PC-3 (cell line): Measurements from ENCODE around the gene PPP2R3B. TPM values are rescaled to one million over a fixed set of nuclear protein-coding genes. Genes with fewer than 3 reads are reported as not detected.

Experiments used
- ATAC-seq: fragments of 200-7000 bp; cut with Tn5 transposase; 2 replicates; pipeline ENCODE4 v1.9.1; 2020; ENCODE audit warnings: mild to moderate bottlenecking, moderate library complexity
- BruUV-seq: library from RNA; stranded (reverse); fragments of 400-500 nt; replicated peaks from 2 replicates; lab custom pipeline; 2021; lab: Mats Ljungman, UMichigan
- CTCF ChIA-PET: fragments of 300-600 bp; sonication (Branson Sonifier 250); formaldehyde crosslinking; loops from one replicate; lab custom pipeline; 2022; ENCODE audit warnings: antibody characterized with exemption; lab: Charles Lee
- POLR2A ChIA-PET: fragments of 300-600 bp; sonication (Branson Sonifier 250); formaldehyde crosslinking; loops from one replicate; lab custom pipeline; 2022; ENCODE audit warnings: antibody characterized with exemption; ENCODE audit not compliant: unreplicated experiment; lab: Charles Lee
- DNase-seq: peaks from one replicate; pipeline ENCODE4 v3.0.0-alpha.2; 2015
- H2AFZ ChIP-seq: fragments of 300-600 bp; sonication (generic); 2 replicates; pipeline ENCODE4 v1.6.0; 2016; ENCODE audit warnings: antibody characterized with exemption, low read length
- H3F3A ChIP-seq: fragments of 300-600 bp; sonication (generic); one replicate; pipeline ENCODE4 v1.6.0; 2017; ENCODE audit warnings: antibody characterized with exemption, low read length, control low read depth, mild to moderate bottlenecking; ENCODE audit not compliant: unreplicated experiment
- H3K27ac ChIP-seq: fragments of 300-600 bp; sonication (generic); 2 replicates; pipeline ENCODE4 v1.5.1; 2016; ENCODE audit warnings: mild to moderate bottlenecking, low read length
- H3K27me3 ChIP-seq: fragments of 300-600 bp; sonication (generic); 2 replicates; pipeline ENCODE4 v1.6.1; 2016; ENCODE audit warnings: low read length, mixed read lengths
- H3K36me3 ChIP-seq: fragments of 300-600 bp; sonication (generic); 2 replicates; pipeline ENCODE4 v1.6.1; 2016; ENCODE audit warnings: low read depth, mixed run types, low read length, mixed read lengths
- H3K4me1 ChIP-seq: fragments of 300-600 bp; sonication (generic); 2 replicates; pipeline ENCODE4 v1.5.1; 2016; ENCODE audit warnings: low read length; ENCODE audit not compliant: insufficient read depth
- H3K4me2 ChIP-seq: fragments of 300-600 bp; sonication (generic); 2 replicates; pipeline ENCODE4 v1.6.0; 2016; ENCODE audit warnings: low read length
- H3K4me3 ChIP-seq: fragments of 300-600 bp; sonication (generic); 2 replicates; pipeline ENCODE4 v1.5.1; 2016; ENCODE audit warnings: mild to moderate bottlenecking, low read length, mixed read lengths
- H3K79me2 ChIP-seq: fragments of 300-600 bp; sonication (generic); 2 replicates; pipeline ENCODE4 v1.6.1; 2017; ENCODE audit warnings: low read length, mixed read lengths
- H3K9ac ChIP-seq: fragments of 300-600 bp; sonication (generic); 2 replicates; pipeline ENCODE4 v1.6.0; 2016; ENCODE audit warnings: mild to moderate bottlenecking, low read length
- H3K9me2 ChIP-seq: fragments of 300-600 bp; sonication (generic); replicated peaks from 2 replicates; pipeline ENCODE4 v1.6.1; 2016; ENCODE audit warnings: mixed run types, low read length, mixed read lengths
- H3K9me3 ChIP-seq: fragments of 300-600 bp; sonication (generic); 2 replicates; pipeline ENCODE4 v1.6.1; 2016; ENCODE audit warnings: low read length, mixed read lengths
- H4K20me1 ChIP-seq: fragments of 300-600 bp; sonication (generic); 2 replicates; pipeline ENCODE4 v1.6.1; 2016; ENCODE audit warnings: low read length, mixed read lengths
- CTCF ChIP-seq: fragments of 300-600 bp; sonication (generic); conservative IDR thresholded peaks from 2 replicates; pipeline ENCODE4 v1.5.1; 2017; ENCODE audit warnings: antibody characterized with exemption, low read depth, mild to moderate bottlenecking, low read length
- EZH2 ChIP-seq: fragments of 300-600 bp; sonication (generic); IDR thresholded peaks from one replicate; pipeline ENCODE4 v1.6.1; 2017; ENCODE audit warnings: antibody characterized with exemption, mild to moderate bottlenecking, low read length; ENCODE audit not compliant: unreplicated experiment
- EZH2phosphoT487 ChIP-seq: fragments of 300-600 bp; sonication (generic); IDR thresholded peaks from 2 replicates; pipeline ENCODE4 v1.6.1; 2018; ENCODE audit warnings: mild to moderate bottlenecking, antibody characterized with exemption, low read length, borderline replicate concordance
- intact Hi-C: fragments of 100-400 bp; cut with micrococcal nuclease; formaldehyde crosslinking; loops from 2 replicates; pipeline ENCODE4 v1.9.0; 2023
- total RNA-seq: library from RNA; depleted of rRNA; stranded (reverse); fragments of >200 nt; gene quantifications from 2 replicates; pipeline ENCODE4 v1.2.3, GENCODE V29; 2014

Gene PPP2R3B
- total RNA-seq, 1 experiment from 2014 or later: 35.4 TPM

- Histone ChIP-seq H3K9me2 (no peaks in the 10 kb centered on the region), H3K9ac (no peak overlapping the region), H3K4me1 (no peaks in the 10 kb centered on the region), H2AFZ (no peak overlapping the region), H3K4me3 (no peak overlapping the region), H4K20me1 (no peaks in the 10 kb centered on the region), H3K27ac (no peak overlapping the region), H3K4me2 (no peak overlapping the region), H3F3A (no peaks in the 10 kb centered on the region), H3K27me3 (no peaks in the 10 kb centered on the region), H3K36me3 (peaks cover 12% of the 10 kb centered on the region), H3K9me3 (no peaks in the 10 kb centered on the region), H3K79me2 (no peaks in the 10 kb centered on the region)
- no peak for DNase-seq
- intact Hi-C loops: no loop called here
- POLR2A ChIA-PET: no interaction called here
- ATAC-seq: no peak
- no peak for TF ChIP-seq EZH2phosphoT487
- CTCF ChIA-PET: no interaction called here
- no TSS peak for BruUV-seq
Observed at GRCh38 chrX:295136-295535, 91.6 kb downstream of the PPP2R3B start.

GRCh38 chrX:292900-293897 lies 93.5 kb downstream of the PPP2R3B start:
- no peaks in the 10 kb centered on the region for H3F3A ChIP-seq
- no peaks in the 10 kb centered on the region for H3K79me2 ChIP-seq
- no peak overlapping the region for H3K27ac ChIP-seq
- no peaks in the 10 kb centered on the region for H4K20me1 ChIP-seq
- ATAC-seq (no peak), DNase-seq (no peak)
- BruUV-seq: no TSS peak
- peaks cover 12% of the 10 kb centered on the region for H3K36me3 ChIP-seq
- intact Hi-C loops: no loop called here
- H3K4me2 ChIP-seq: no peak overlapping the region
- H3K4me1 ChIP-seq: no peaks in the 10 kb centered on the region
- H2AFZ ChIP-seq: no peak overlapping the region
- H3K9me3 ChIP-seq: no peaks in the 10 kb centered on the region
- H3K9ac ChIP-seq: no peak overlapping the region
- H3K9me2 ChIP-seq: no peaks in the 10 kb centered on the region
- no peaks in the 10 kb centered on the region for H3K27me3 ChIP-seq
- POLR2A ChIA-PET: no interaction called here
- CTCF ChIA-PET: no interaction called here
- TF ChIP-seq CTCF (no peak), EZH2phosphoT487 (no peak), EZH2 (no peak)
- H3K4me3 ChIP-seq: no peak overlapping the region

- H3K79me2 ChIP-seq: no peaks in the 10 kb centered on the region
- no peaks in the 10 kb centered on the region for H3K27me3 ChIP-seq
- no peak overlapping the region for H3K4me2 ChIP-seq
- no peak overlapping the region for H3K9ac ChIP-seq
- H3K27ac ChIP-seq: no peak overlapping the region
- H3K4me3 ChIP-seq: no peak overlapping the region
- TF ChIP-seq EZH2phosphoT487 (no peak), EZH2 (no peak)
- ATAC-seq: no peak
- no TSS peak for BruUV-seq
- H2AFZ ChIP-seq: no peak overlapping the region
- no peaks in the 10 kb centered on the region for H3K4me1 ChIP-seq
- peaks cover 10% of the 10 kb centered on the region; the same call in 1 of the 2 replicates for H3K36me3 ChIP-seq
- H3K9me3 ChIP-seq: no peaks in the 10 kb centered on the region
- intact Hi-C loops: no loop called here
- no peaks in the 10 kb centered on the region for H3K9me2 ChIP-seq
- POLR2A ChIA-PET: no interaction called here
- CTCF ChIA-PET: no interaction called here
- H3F3A ChIP-seq: no peaks in the 10 kb centered on the region
- no peak for DNase-seq
- no peaks in the 10 kb centered on the region for H4K20me1 ChIP-seq
Observed at GRCh38 chrX:291411-291901, 95.3 kb downstream of the PPP2R3B start.
